Inflammatory macrophage treated with lipopolysaccharide for 1 hour (primary cell): ENCODE data around the gene PRKCE.
A peak's percentile ranks its signal among the peaks of the same experiment; 100 is the strongest.

Experiments used
- DNase-seq, 2 donors: peaks; one replicate each; pipeline ENCODE4 v3.0.0-alpha.2; 2020 to 2022

The PRKCE gene

DNA sequence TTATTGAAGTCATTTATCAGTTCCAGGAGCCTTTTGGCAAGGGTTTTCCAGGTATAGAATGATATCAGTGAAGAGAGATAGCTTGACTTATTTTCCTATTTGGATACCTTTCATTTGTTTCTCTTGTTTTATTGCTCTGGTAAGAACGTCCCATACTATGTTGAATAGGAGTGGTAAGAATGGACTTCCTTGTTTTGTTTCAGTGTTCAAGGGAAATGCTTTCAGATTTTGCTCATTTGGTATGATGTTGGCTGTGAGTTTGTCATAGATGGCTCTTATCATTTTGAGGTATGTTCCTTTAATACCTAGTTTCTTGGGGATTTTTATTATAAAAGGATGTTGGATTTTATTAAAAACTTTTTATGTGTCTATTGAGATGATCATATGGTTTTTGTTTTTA is 558.6 kb downstream of the PRKCE start:
- DNase-seq: no peak

GRCh38 chr2:46211461-46211860 is 560.0 kb downstream of the PRKCE start:
- DNase-seq: no peak

- DNase-seq: no peak
Measured at GRCh38 chr2:46213906-46214305, 562.4 kb downstream of the PRKCE start.

DNA sequence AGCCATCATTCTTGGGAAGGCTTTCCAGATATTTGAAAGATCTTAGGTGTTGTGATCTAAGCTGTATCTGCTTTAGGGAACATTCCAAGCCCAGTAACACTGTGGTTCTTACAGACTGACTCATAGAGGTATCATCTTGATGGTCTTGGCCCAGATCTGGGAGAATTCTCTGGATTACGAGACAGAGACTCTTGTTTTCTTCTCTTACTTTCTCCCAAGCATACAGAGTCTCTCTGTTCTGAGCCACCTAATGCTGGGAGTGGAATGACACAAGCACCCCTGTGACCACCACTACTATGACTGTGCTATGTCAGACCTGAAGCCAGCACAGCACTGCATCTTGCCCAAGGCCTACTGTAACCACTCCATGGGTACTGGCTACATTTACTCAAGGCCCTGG is 564.7 kb downstream of the PRKCE start:
- DNase-seq: no peak

DNA sequence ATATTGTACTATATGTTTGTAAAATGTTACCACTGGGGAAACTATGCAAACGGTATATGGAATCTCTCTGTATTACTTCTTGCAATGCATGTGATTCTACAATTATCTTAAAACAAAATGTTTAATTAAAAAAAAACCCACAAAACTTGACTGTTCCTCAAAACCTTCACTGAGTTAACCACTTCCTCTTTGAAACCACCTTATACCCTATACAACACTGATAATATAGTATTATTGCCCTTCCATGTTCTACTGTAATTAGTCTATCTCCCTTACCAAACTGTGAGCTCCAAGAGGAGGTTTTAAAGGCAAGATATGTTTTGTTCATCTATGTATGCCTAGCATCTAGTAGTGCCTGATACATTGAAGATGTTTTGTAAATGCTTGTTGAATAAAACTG is 572.0 kb downstream of the PRKCE start:
- DNase-seq: peak in 1 of 2 donors; percentile 35

- DNase-seq: peak in 1 of 2 donors; percentile 62
Measured at GRCh38 chr2:46225150-46225625, 573.7 kb downstream of the PRKCE start.

GRCh38 chr2:46225730-46226129 is 574.3 kb downstream of the PRKCE start:
- peak; percentile 31 to 45 for DNase-seq

GRCh38 chr2:46226620-46227019 is 575.1 kb downstream of the PRKCE start:
- no peak for DNase-seq

DNA sequence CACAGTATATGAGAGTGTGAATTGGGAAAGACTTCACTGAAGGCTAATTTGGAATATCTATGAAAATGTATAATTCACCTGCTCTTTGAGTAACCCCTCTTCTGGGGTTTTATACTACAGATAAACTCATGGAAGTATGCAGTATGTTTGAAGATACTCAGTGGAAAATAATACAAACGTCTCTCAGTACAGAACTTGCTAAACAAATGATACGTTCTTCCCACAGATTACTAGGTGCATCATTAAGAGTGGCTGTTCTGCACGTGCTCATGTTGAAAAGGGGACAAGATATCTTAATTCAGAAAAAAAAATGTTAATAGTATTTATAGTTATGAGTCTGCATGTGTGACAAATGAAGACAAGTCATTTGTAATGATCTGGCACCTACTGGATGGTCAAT is 575.5 kb downstream of the PRKCE start:
- DNase-seq: no peak

GRCh38 chr2:46227674-46228289 is 576.3 kb downstream of the PRKCE start:
- DNase-seq: no peak

DNA sequence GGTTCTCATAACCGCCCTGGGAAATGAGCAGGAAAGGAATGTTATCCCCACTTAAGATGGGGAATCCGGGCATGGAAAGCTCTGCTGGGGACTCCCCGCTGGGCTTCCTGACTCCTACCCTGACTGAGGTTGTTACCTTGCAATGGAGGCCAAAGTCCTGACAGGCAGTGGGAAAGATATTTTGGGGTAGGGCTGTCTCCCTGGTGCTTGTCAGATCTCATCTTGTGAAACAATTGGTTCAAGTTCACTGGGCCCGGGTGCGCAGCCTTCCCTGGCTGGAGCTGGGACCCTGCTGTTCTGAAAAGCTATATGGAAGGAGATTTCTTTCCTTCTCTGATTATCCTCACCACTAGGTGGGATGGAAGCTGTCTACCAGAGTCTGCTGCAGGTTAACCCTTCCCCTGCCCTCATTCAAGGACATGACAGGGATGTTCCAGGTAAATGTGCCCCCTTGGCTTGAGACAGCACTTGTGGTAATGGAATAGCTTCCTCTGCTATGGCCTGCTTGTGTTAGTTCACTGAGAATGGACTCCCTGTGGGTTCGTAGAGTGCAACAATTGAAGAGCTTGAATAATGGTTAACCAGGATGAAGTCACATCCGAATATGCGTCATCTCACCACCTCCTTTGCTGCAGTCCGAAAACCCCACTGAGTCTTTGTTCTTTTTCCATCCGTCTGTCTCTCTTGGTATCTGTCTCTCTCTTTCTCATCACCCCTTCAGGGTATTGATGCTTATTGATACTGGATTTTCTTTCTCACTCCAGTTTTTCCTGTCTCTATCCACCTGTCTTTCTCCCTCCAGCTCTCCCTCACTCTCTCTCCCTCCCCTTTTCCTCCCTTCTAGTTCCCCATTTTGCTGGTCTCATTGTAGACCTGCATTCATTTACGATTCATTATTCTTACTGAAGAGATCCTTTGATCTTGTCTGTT is 577.9 kb downstream of the PRKCE start:
- DNase-seq: no peak

- peak in 1 of 2 donors; percentile 22 for DNase-seq
Measured at GRCh38 chr2:46230115-46230571, 578.7 kb downstream of the PRKCE start.

DNA sequence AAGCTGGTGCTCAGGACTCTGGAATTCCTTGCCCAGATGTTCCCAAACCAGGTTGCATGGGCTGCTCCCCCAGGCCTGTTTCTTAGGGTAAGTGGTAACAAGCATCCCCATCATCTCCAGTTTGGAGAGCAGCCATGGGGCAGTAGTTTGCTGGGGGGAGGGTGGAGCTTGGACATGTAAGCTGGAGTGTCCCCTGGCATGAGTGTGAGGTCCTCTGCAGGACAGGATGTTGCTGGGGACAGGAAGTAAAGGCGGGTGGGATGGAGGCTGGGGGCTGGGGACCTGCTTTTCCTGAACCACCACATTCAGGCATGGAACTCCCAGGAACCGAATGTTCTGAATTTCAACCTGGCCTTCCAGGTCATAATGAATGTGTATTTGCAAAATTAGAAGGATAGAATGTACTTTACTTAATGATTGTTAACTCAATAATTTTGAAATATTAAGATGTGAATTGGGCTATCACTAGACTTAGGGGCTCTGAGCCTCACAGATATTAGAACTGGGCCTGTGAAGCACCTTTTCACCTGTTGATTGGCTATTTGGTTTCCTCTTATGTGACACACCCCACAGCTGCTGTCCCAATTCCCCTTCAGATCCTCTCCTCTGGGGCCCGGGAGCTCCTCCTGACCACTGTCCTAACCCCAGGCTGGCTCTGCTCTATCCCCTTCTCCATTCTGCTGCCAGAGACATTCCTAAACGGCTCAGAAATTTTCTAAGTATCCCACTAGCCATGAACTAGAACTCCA is 579.4 kb downstream of the PRKCE start:
- DNase-seq: no peak

DNA sequence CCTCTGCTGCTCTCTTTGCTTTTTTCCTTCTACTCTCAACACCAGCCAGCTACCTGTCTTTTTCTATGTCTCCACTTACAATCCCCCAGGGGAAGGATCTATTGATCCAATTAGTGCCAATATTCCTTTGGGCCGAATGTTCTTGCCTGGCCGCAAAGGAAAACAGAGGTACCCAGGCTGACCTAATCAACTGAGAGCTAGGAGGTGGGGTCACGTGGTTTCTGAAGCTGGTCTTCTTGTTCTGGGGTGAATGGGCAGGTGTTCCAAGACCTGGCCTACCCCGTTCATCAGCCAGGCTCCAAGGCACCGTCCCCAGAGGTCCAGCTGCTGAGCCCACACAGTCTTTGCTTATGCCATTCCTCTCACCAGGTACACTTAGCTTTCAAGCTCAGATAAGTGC is 580.2 kb downstream of the PRKCE start:
- no peak for DNase-seq

- DNase-seq: no peak
Measured at GRCh38 chr2:46232860-46233259, 581.4 kb downstream of the PRKCE start.

DNA sequence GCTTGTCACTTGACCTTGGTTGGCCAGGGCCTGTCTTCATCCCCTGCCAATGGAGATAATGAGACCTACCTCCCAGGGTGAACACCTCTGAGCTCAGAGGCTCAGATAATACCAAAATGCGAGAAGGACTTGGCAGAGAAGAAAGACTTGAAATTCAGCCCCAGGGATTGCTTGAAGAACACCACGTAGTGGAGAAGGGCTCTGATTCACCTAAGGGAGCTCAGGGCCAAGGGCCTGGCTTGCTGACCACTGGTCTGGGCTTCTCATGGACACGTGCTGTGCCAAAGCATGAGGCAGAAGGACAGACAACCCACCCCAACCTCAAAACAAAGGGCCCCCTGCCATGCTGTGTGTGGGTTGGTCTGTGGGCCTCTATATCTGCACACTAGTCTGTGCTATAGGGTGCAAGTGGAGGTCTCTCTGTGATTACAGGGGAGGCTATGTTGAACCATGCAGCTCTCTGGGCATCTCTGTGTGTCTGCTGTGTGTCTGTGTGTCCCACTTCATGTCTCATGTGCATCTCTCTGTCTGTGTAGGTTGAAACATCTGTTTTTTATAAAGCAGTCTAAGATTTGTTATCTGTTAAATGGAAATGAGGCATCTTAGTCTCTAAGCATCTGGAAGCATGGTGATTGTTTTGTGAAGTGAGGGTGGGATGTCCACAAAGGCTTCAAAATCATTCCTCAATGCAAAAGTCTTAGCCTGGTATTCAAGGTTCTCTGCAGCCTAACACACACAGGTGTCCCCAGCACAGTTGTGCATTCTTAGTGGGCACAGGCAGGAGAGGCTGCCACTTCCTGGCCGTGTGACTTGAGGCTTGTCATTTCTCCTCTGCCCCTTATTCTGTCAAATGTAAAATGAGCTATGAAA is 584.8 kb downstream of the PRKCE start:
- no peak for DNase-seq

GRCh38 chr2:46236876-46237859 is 585.7 kb downstream of the PRKCE start:
- DNase-seq: no peak
